HEK293T (cell line): ENCODE data around the gene TM4SF4.

Experiments
- ARNT ChIP-seq: fragments of 450-650 bp; IDR thresholded peaks from 2 replicates; pipeline ENCODE4 v1.6.1; 2017; ENCODE audit warnings: mild to moderate bottlenecking
- FOXM1 ChIP-seq: fragments of 450-650 bp; IDR thresholded peaks from 2 replicates; pipeline ENCODE4 v1.6.1; 2017; ENCODE audit warnings: mild to moderate bottlenecking, borderline replicate concordance
- SUZ12 ChIP-seq: fragments of 450-650 bp; IDR thresholded peaks from 2 replicates; pipeline ENCODE4 v1.6.1; 2016; ENCODE audit warnings: mild to moderate bottlenecking

DNA sequence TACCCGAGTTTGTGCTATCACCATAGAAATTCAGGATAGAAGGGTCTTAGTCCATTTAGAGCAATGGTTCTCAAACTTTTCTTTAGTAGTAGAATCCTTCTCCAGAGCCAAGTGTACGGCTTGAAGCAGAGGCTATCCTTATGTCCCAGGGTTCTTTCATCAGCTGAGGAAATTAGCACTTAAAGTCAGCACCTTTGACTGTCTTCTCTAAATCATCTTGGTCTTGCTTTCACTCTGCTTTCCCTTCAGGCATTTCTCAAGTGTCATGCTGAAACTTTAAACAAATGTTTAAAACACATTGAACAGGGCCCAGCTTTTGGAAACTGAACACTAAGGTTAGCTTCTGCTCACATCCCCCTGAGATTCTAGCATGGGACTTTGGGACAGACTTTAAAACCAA, 78.2 kb downstream of the TM4SF4 start:
- TF ChIP-seq ARNT (no peak), SUZ12 (no peak), FOXM1 (no peak)
